SK-N-SH treated with all-trans-retinoic acid at 6 μM for 48 hours (cell line): ENCODE data around the gene ARL14.

Source experiments
- ARNTL ChIP-seq: fragments of 450-650 bp; formaldehyde crosslinking; IDR thresholded peaks from 2 replicates; pipeline ENCODE4 v1.5.0; 2020; ENCODE audit warnings: low read depth, mild to moderate bottlenecking, moderate library complexity, borderline replicate concordance
- BACH2 ChIP-seq: fragments of 250-450 bp; sonication (Bioruptor Pico); IDR thresholded peaks from 2 replicates; pipeline ENCODE4 v1.9.0; 2021; ENCODE audit warnings: mild to moderate bottlenecking, borderline replicate concordance
- CSRNP3 ChIP-seq: fragments of 250-450 bp; sonication (Bioruptor Pico); IDR thresholded peaks from 2 replicates; pipeline ENCODE4 v1.5.1; 2021; ENCODE audit warnings: mild to moderate bottlenecking, moderate library complexity
- ISL1 ChIP-seq: fragments of 250-450 bp; sonication (Bioruptor Pico); IDR thresholded peaks from 2 replicates; pipeline ENCODE4 v2.1.2; 2022; ENCODE audit warnings: mild to moderate bottlenecking, moderate library complexity
- RARB ChIP-seq: fragments of 250-450 bp; sonication (Bioruptor Pico); IDR thresholded peaks from 2 replicates; pipeline ENCODE4 v1.8.0; 2021; ENCODE audit warnings: mild to moderate bottlenecking, moderate library complexity
- SNAI2 ChIP-seq: fragments of 250-450 bp; sonication (Bioruptor Pico); IDR thresholded peaks from 2 replicates; pipeline ENCODE4 v1.5.0; 2020; ENCODE audit warnings: mild to moderate bottlenecking, moderate library complexity
- ZC3H10 ChIP-seq: fragments of 250-450 bp; sonication (Bioruptor Pico); IDR thresholded peaks from 2 replicates; pipeline ENCODE4 v1.5.1; 2021; ENCODE audit warnings: mild to moderate bottlenecking, moderate library complexity
- ZNF565 ChIP-seq: fragments of 450-650 bp; formaldehyde crosslinking; conservative IDR thresholded peaks from 2 replicates; pipeline ENCODE4 v1.5.0; 2020; ENCODE audit warnings: low read depth, mild to moderate bottlenecking, moderate library complexity
- ZNF70 ChIP-seq: fragments of 450-650 bp; formaldehyde crosslinking; IDR thresholded peaks from 2 replicates; pipeline ENCODE4 v1.5.0; 2020; ENCODE audit warnings: mild to moderate bottlenecking, moderate library complexity
- ZNF8 ChIP-seq: fragments of 450-650 bp; formaldehyde crosslinking; IDR thresholded peaks from 2 replicates; pipeline ENCODE4 v1.5.0; 2020; ENCODE audit warnings: mild to moderate bottlenecking, moderate library complexity
- TF ChIP-seq, protein P1 (sequence below): fragments of 250-450 bp; sonication (Bioruptor Pico); IDR thresholded peaks from 2 replicates; pipeline ENCODE4 v1.8.0; 2020; ENCODE audit warnings: mild to moderate bottlenecking, moderate library complexity, borderline replicate concordance

GRCh38 chr3:160701490-160701889 is 24.5 kb downstream of the ARL14 start:
- TF ChIP-seq ZC3H10 (CRISPR knock-in tag) (no peak), BACH2 (CRISPR knock-in tag) (no peak), ZNF8 (CRISPR knock-in tag) (no peak), CSRNP3 (CRISPR knock-in tag) (no peak), ISL1 (no peak), ZNF565 (CRISPR knock-in tag) (no peak), SNAI2 (CRISPR knock-in tag) (no peak), ARNTL (CRISPR knock-in tag) (no peak), ZNF70 (CRISPR knock-in tag) (no peak), RARB (CRISPR knock-in tag) (no peak)
- TF ChIP-seq, protein P1, sequence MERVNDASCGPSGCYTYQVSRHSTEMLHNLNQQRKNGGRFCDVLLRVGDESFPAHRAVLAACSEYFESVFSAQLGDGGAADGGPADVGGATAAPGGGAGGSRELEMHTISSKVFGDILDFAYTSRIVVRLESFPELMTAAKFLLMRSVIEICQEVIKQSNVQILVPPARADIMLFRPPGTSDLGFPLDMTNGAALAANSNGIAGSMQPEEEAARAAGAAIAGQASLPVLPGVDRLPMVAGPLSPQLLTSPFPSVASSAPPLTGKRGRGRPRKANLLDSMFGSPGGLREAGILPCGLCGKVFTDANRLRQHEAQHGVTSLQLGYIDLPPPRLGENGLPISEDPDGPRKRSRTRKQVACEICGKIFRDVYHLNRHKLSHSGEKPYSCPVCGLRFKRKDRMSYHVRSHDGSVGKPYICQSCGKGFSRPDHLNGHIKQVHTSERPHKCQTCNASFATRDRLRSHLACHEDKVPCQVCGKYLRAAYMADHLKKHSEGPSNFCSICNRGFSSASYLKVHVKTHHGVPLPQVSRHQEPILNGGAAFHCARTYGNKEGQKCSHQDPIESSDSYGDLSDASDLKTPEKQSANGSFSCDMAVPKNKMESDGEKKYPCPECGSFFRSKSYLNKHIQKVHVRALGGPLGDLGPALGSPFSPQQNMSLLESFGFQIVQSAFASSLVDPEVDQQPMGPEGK = no peak
